Stomach (tissue), 9 donors: ENCODE data around the gene RASA1. TPM values are rescaled to one million over a fixed set of nuclear protein-coding genes. Genes with fewer than 3 reads are reported as not detected.

Experiments used
- DNase-seq, 2 donors: peaks; one replicate each; pipeline versions ENCODE4 v3.0.0 to v3.0.0-alpha.2; 2013 to 2019
- H3K27ac ChIP-seq, 5 donors: fragments of 200-600 bp in 4 of 5; sonication (generic) in 4 of 5; one replicate each; pipeline ENCODE4 v1.5.1; 2013 to 2019; ENCODE audit warnings: mild to moderate bottlenecking in 1 of 5, moderate library complexity in 1 of 5
- H3K27me3 ChIP-seq, 3 donors: fragments of 200-600 bp; sonication (generic); one replicate each; pipeline ENCODE4 v1.5.1; 2017 to 2019; ENCODE audit warnings: mixed run types in 1 of 3
- H3K36me3 ChIP-seq, 4 donors: fragments of 200-600 bp; sonication (generic); 1 replicate in 3 of 4; 2 replicates in 1 of 4; pipeline ENCODE4 v1.5.1; 2016 to 2019
- H3K4me1 ChIP-seq, 4 donors: fragments of 200-600 bp; sonication (generic); one replicate each; pipeline ENCODE4 v1.5.1; 2016 to 2019
- H3K4me3 ChIP-seq, 4 donors: fragments of 200-600 bp; sonication (generic) in 3 of 4; one replicate each; pipeline ENCODE4 v1.5.1; 2016 to 2019; ENCODE audit warnings: mild to moderate bottlenecking in 1 of 4
- H3K9me3 ChIP-seq, 4 donors: fragments of 200-600 bp; sonication (generic); one replicate each; pipeline ENCODE4 v1.5.1; 2016 to 2019
- EP300 ChIP-seq: sonication (generic); formaldehyde crosslinking; IDR thresholded peaks from one replicate; pipeline ENCODE4 v1.6.1; 2017; ENCODE audit warnings: antibody characterized with exemption
- POLR2A ChIP-seq, 4 donors: fragments of 450-650 bp; IDR thresholded peaks; one replicate each; pipeline ENCODE4 v1.6.1; 2016; ENCODE audit warnings: antibody characterized with exemption in 4 of 4, control low read depth in 2 of 4, mild to moderate bottlenecking in 1 of 4, moderate library complexity in 1 of 4
- POLR2AphosphoS5 ChIP-seq, 3 donors: sonication (generic); formaldehyde crosslinking; IDR thresholded peaks; one replicate each; pipeline ENCODE4 v1.6.1; 2016; ENCODE audit warnings: antibody characterized with exemption in 3 of 3
- WGBS, 5 donors: extraction: QIAGEN DNeasy Blood & Tissue Kit in 3 of 5; methylation state at CpG; one replicate each; pipeline versions ENCODE4 v1.1.5 to v1.1.7; 2013 to 2018; 5-methylcytosine and 5-hydroxymethylcytosine counted together
- intact Hi-C: fragments of 100-400 bp; cut with DNase I; formaldehyde crosslinking; loops from one replicate; pipeline ENCODE4 v1.15.1; 2023; ENCODE audit warnings: low total_unique reads
- polyA plus RNA-seq, 3 donors: library from polyadenylated mRNA; stranded (reverse); fragments of 200-250 nt; gene quantifications; one replicate each; pipeline ENCODE4 v1.2.3, GENCODE V29; 2013
- total RNA-seq, 5 donors: library from RNA; depleted of rRNA; stranded (reverse); fragments of >200 nt; gene quantifications; one replicate each; pipeline versions ENCODE4 v1.1.0 to v1.2.3, GENCODE V29; 2014 to 2016
- TF ChIP-seq, protein P1 (sequence below), 7 experiments: fragments of 450-650 bp in 4 of 7; fragments of 200-600 bp in 3 of 7; sonication (generic) in 3 of 7; IDR thresholded peaks; one replicate each; pipeline ENCODE4 v1.5.1; 2016 to 2019; ENCODE audit warnings: antibody characterized with exemption in 7 of 7, control low read depth in 2 of 7, mild to moderate bottlenecking in 1 of 7
- donor health status: healthy with polysubstance abuse.
- donor health status: Bipolar disorder and iron deficiency.
- donor health status: healthy.

The RASA1 gene
- total and polyA plus RNA-seq, 8 donors: 7.3 to 89.3 (median 19.1) TPM

DNA sequence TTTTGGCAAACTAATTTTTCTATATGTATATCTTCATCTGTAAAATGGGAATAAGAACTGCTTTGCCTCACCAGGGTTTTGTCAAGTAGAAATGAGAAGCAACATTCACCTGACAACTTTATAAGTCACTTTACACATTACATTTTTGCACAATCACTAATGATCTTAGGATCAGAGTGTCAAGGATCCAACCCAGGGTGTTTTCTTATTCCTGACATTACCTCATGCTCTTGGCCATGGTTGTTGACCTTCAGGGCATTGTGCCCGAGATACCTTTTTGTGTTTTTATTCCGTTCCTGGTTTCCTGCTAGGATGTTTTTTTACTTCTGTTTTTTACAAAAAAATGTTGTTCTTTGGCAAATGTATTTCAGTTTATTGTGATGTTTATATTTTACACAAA, 22.2 kb upstream of the RASA1 start:
- Histone ChIP-seq H3K9me3 (no peaks in the 10 kb centered on the region), H3K27ac (no peak overlapping the region), H3K4me1 (no peaks in the 10 kb centered on the region), H3K4me3 (no peak overlapping the region), H3K27me3 (no peaks in the 10 kb centered on the region), H3K36me3 (no peaks in the 10 kb centered on the region)
- no peak for TF ChIP-seq POLR2AphosphoS5 (IDR thresholded peaks at IDR 0.05)
- no peak for TF ChIP-seq POLR2A (IDR thresholded peaks at IDR 0.05)
- TF ChIP-seq EP300: no peak
- TF ChIP-seq, protein P1, sequence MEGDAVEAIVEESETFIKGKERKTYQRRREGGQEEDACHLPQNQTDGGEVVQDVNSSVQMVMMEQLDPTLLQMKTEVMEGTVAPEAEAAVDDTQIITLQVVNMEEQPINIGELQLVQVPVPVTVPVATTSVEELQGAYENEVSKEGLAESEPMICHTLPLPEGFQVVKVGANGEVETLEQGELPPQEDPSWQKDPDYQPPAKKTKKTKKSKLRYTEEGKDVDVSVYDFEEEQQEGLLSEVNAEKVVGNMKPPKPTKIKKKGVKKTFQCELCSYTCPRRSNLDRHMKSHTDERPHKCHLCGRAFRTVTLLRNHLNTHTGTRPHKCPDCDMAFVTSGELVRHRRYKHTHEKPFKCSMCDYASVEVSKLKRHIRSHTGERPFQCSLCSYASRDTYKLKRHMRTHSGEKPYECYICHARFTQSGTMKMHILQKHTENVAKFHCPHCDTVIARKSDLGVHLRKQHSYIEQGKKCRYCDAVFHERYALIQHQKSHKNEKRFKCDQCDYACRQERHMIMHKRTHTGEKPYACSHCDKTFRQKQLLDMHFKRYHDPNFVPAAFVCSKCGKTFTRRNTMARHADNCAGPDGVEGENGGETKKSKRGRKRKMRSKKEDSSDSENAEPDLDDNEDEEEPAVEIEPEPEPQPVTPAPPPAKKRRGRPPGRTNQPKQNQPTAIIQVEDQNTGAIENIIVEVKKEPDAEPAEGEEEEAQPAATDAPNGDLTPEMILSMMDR (IDR thresholded peaks at IDR 0.05): no peak
- 35 to 58% (median 53%) methylated on average over 2 of the region's 2 CpGs for WGBS, 5 donors
- no peak for DNase-seq
- intact Hi-C loops: no loop called here

DNA sequence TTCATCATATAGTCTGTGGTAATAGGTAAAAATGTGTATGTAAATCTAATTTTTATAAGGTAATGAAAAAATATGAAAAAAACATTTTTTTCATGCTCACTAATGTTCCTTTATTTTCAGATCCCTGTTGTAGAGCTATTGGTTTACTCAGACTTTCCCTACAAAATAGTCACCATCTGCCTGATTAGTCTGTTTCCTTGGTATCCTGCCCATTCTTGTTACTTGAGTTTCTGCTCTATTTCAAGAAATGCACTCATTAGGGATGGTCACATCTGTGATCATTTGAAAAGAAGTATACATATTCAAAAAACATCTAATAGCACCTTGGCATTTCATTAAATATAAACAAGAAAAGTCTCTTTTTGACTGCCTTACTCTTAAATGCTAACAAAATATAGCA, 21.6 kb upstream of the RASA1 start:
- H3K27ac ChIP-seq: no peak overlapping the region
- no peaks in the 10 kb centered on the region for H3K4me1 ChIP-seq
- H3K27me3 ChIP-seq: no peaks in the 10 kb centered on the region
- no peaks in the 10 kb centered on the region for H3K9me3 ChIP-seq
- H3K4me3 ChIP-seq: no peak overlapping the region
- no peak for DNase-seq
- intact Hi-C loops: no loop called here
- TF ChIP-seq POLR2A (IDR thresholded peaks at IDR 0.05) (no peak), EP300 (no peak), POLR2AphosphoS5 (IDR thresholded peaks at IDR 0.05) (no peak)
- TF ChIP-seq, protein P1 (IDR thresholded peaks at IDR 0.05): no peak
- no peaks in the 10 kb centered on the region for H3K36me3 ChIP-seq

DNA sequence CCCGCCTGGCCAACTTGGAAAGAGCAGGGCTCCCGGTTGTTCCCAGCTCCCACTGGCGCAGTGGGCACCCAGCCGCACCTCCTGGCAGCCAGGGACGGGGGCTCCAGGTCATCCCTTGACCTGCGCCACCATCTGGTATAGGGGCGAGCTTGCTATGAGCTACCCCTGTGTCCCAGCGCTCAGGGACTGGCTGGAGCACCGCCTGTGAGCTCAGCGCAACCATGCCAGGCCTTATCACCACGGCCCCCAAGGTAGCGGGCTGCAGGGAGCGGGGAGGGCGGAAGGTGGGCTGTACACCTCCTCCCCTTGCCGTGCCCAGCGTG, 15.4 kb upstream of the RASA1 start:
- TF ChIP-seq EP300: no peak
- no peak for TF ChIP-seq POLR2A (IDR thresholded peaks at IDR 0.05)
- TF ChIP-seq, protein P1 (IDR thresholded peaks at IDR 0.05): no peak
- no peak for TF ChIP-seq POLR2AphosphoS5 (IDR thresholded peaks at IDR 0.05)
- no peaks in the 10 kb centered on the region for H3K36me3 ChIP-seq
- intact Hi-C loops: no loop called here
- H3K27me3 ChIP-seq: no peaks in the 10 kb centered on the region
- H3K4me3 ChIP-seq: no peak overlapping the region
- 94 to 98% (median 97%) methylated on average over 6 to 16 of the region's 16 CpGs for whole genome bisulfite sequencing, 5 donors
- no peak for DNase-seq
- no peaks in the 10 kb centered on the region for H3K4me1 ChIP-seq
- no peaks in the 10 kb centered on the region for H3K9me3 ChIP-seq
- no peak overlapping the region for H3K27ac ChIP-seq

DNA sequence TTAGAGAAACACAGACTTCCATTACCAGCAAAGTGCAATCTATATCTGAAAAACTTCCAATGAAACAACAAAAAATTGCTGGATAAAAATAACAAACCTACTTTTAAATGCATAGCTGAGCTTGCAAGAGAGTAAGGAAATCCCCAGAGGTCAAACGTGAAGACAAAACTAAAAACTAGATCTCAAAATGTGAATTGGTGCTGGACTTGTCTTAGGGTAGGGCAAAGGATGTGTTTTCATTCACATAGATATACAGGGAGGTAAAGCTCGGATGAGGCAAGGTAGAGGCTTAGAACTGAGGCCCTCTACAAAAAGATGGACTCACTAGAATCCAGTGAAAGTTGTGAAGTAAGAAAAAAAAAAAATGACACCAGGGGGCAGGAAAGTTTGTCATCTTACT, 13.6 kb upstream of the RASA1 start:
- Histone ChIP-seq H3K9me3 (no peaks in the 10 kb centered on the region), H3K27ac (no peak overlapping the region), H3K27me3 (no peaks in the 10 kb centered on the region), H3K4me1 (no peaks in the 10 kb centered on the region), H3K36me3 (no peaks in the 10 kb centered on the region), H3K4me3 (no peak overlapping the region)
- 72 to 81% (median 75%) methylated on average over 2 of the region's 2 CpGs for WGBS, 5 donors
- TF ChIP-seq POLR2A (IDR thresholded peaks at IDR 0.05): no peak
- TF ChIP-seq, protein P1 (IDR thresholded peaks at IDR 0.05): no peak
- no peak for TF ChIP-seq POLR2AphosphoS5 (IDR thresholded peaks at IDR 0.05)
- TF ChIP-seq EP300: no peak
- intact Hi-C loops: no loop called here
- DNase-seq: no peak

DNA sequence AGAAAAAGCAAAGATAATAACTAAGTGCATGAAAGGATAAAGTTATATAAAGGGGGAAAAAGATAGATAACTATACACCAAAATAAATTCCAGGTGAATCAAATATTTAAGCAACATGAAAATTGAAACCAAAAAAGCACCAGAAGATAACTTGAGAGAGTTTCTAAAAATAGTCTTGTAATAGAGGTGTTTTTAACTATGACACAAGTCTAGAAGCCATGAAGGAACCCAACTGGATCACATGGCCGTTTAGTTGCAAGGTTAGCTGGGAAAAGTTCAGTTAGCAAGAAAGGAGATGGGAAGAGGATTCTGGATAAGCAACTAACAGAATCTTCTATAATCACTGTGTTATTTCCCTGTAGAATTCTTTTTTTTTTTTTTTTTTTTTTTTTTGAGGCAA, 9.2 kb upstream of the RASA1 start:
- Histone ChIP-seq H3K4me3 (no peak overlapping the region), H3K27ac (no peak overlapping the region), H3K36me3 (no peaks in the 10 kb centered on the region), H3K4me1 (no peaks in the 10 kb centered on the region), H3K9me3 (no peaks in the 10 kb centered on the region), H3K27me3 (peaks cover 0 to 6% (median 0%) of the 10 kb centered on the region in 3 donors)
- TF ChIP-seq, protein P1 (IDR thresholded peaks at IDR 0.05): no peak
- no peak for TF ChIP-seq EP300
- no peak for TF ChIP-seq POLR2A (IDR thresholded peaks at IDR 0.05)
- no peak for TF ChIP-seq POLR2AphosphoS5 (IDR thresholded peaks at IDR 0.05)
- DNase-seq: no peak
- WGBS, 5 donors: 78 to 93% (median 89%) methylated on average over 1 of the region's 1 CpG
- intact Hi-C loops: no loop called here
